PFSK-1 (cell line): ENCODE measurements around the gene BAHD1.

Experiments used
- FOXP2 ChIP-seq: optimal IDR thresholded peaks from 2 replicates; pipeline ENCODE3; 2011; ENCODE audit warnings: borderline replicate concordance, control low read depth, inconsistent platforms; ENCODE audit not compliant: insufficient read depth; ENCODE audit errors: extremely low read length, extremely low read depth
- POLR2AphosphoS5 ChIP-seq: IDR thresholded peaks from 2 replicates; pipeline ENCODE4 v1.6.1; 2012; ENCODE audit warnings: low read depth, mild to moderate bottlenecking, control low read depth, low read length, moderate library complexity
- TAF1 ChIP-seq: IDR thresholded peaks from 2 replicates; pipeline ENCODE4 v1.6.1; 2012; ENCODE audit warnings: low read length, control low read depth, borderline replicate concordance; ENCODE audit not compliant: insufficient read depth

DNA sequence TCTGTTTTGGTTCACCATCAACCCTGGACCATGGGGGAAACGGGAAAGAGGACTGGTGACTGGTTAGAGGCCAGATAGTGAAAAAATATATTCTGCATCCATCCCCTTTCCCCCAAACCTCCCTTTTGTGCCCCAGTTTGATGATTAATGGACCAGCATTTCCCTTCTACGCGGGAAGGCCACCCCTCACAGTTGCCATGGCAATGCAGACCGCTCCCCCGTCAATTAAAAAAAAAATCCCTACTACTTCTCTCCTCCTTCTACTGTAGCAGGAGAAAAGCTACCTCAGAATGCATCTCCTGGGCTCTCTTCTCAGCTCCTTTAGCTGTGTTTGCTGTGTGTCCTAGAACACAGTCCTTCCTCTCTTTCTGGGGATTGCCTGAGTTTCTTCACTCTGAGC lies 4.0 kb downstream of the BAHD1 start:
- TF ChIP-seq FOXP2 (no peak), TAF1 (no peak), POLR2AphosphoS5 (no peak)
